BE2C (cell line): ENCODE results near the gene LTBP4.

Experiments used
- DNase-seq: peaks from one replicate; pipeline ENCODE4 v3.0.0-alpha.2; 2020
- H3K27me3 ChIP-seq: fragments of 250-450 bp; sonication (Bioruptor Pico); 2 replicates; pipeline ENCODE4 v1.5.1; 2020; ENCODE audit warnings: mild to moderate bottlenecking
- H3K36me3 ChIP-seq: fragments of 250-450 bp; sonication (Bioruptor Pico); 2 replicates; pipeline ENCODE4 v1.5.1; 2020; ENCODE audit warnings: mild to moderate bottlenecking
- H3K4me1 ChIP-seq: fragments of 250-450 bp; sonication (Bioruptor Pico); 2 replicates; pipeline ENCODE4 v1.5.1; 2020
- H3K4me3 ChIP-seq: 2 replicates; pipeline ENCODE4 v1.5.1; 2011; ENCODE audit warnings: low read depth, low read length
- H3K9me3 ChIP-seq: fragments of 250-450 bp; sonication (Bioruptor Pico); 2 replicates; pipeline ENCODE4 v1.5.1; 2020
- CTCF ChIP-seq: IDR thresholded peaks from 2 replicates; pipeline ENCODE4 v1.5.1; 2012; ENCODE audit warnings: mild to moderate bottlenecking, low read depth, low read length

The LTBP4 gene

GRCh38 chr19:40671404-40671803 lies 70.2 kb downstream of the LTBP4 start:
- no peaks in the 10 kb centered on the region for H3K9me3 ChIP-seq
- no peak for TF ChIP-seq CTCF
- H3K4me1 ChIP-seq: no peaks in the 10 kb centered on the region
- H3K27me3 ChIP-seq: no peaks in the 10 kb centered on the region
- peaks cover 52% of the 10 kb centered on the region for H3K36me3 ChIP-seq
- H3K4me3 ChIP-seq: no peak overlapping the region
- no peak for DNase-seq

- no peak for DNase-seq
- H3K36me3 ChIP-seq: peaks cover 55% of the 10 kb centered on the region
- H3K4me3 ChIP-seq: no peak overlapping the region
- no peaks in the 10 kb centered on the region for H3K9me3 ChIP-seq
- TF ChIP-seq CTCF: no peak
- no peaks in the 10 kb centered on the region for H3K4me1 ChIP-seq
- H3K27me3 ChIP-seq: no peaks in the 10 kb centered on the region
Measured at GRCh38 chr19:40672038-40672437, 70.9 kb downstream of the LTBP4 start.

GRCh38 chr19:40672573-40673299 lies 71.6 kb downstream of the LTBP4 start:
- H3K9me3 ChIP-seq: no peaks in the 10 kb centered on the region
- TF ChIP-seq CTCF: no peak
- H3K27me3 ChIP-seq: no peaks in the 10 kb centered on the region
- H3K4me3 ChIP-seq: no peak overlapping the region
- H3K4me1 ChIP-seq: no peaks in the 10 kb centered on the region
- H3K36me3 ChIP-seq: peaks cover 56% of the 10 kb centered on the region
- DNase-seq: no peak

- Histone ChIP-seq H3K4me3 (no peak overlapping the region), H3K9me3 (no peaks in the 10 kb centered on the region), H3K27me3 (no peaks in the 10 kb centered on the region), H3K4me1 (no peaks in the 10 kb centered on the region), H3K36me3 (peaks cover 60% of the 10 kb centered on the region)
- no peak for DNase-seq
- no peak for TF ChIP-seq CTCF
Measured at GRCh38 chr19:40673397-40673796, 72.2 kb downstream of the LTBP4 start.

GRCh38 chr19:40674291-40674690 lies 73.1 kb downstream of the LTBP4 start:
- no peak for DNase-seq
- Histone ChIP-seq H3K4me1 (no peaks in the 10 kb centered on the region), H3K27me3 (no peaks in the 10 kb centered on the region), H3K9me3 (no peaks in the 10 kb centered on the region), H3K36me3 (peaks cover 62% of the 10 kb centered on the region), H3K4me3 (no peak overlapping the region)
- no peak for TF ChIP-seq CTCF

- H3K4me1 ChIP-seq: no peaks in the 10 kb centered on the region
- no peaks in the 10 kb centered on the region for H3K27me3 ChIP-seq
- H3K9me3 ChIP-seq: no peaks in the 10 kb centered on the region
- no peak for DNase-seq
- no peak overlapping the region for H3K4me3 ChIP-seq
- H3K36me3 ChIP-seq: peaks cover 61% of the 10 kb centered on the region
- no peak for TF ChIP-seq CTCF
Measured at GRCh38 chr19:40677156-40677555, 76.0 kb downstream of the LTBP4 start.
